GM12801 (cell line): ENCODE results near the gene ARAP1.

Source experiments
- CTCF ChIP-seq: IDR thresholded peaks from one replicate; pipeline ENCODE4 v1.5.1; 2011; ENCODE audit warnings: control low read depth; ENCODE audit not compliant: insufficient read length; ENCODE audit errors: extremely low read depth

ARAP1 gene

GRCh38 chr11:72773291-72773690, 21.1 kb upstream of the ARAP1 start:
- TF ChIP-seq CTCF: no peak

DNA sequence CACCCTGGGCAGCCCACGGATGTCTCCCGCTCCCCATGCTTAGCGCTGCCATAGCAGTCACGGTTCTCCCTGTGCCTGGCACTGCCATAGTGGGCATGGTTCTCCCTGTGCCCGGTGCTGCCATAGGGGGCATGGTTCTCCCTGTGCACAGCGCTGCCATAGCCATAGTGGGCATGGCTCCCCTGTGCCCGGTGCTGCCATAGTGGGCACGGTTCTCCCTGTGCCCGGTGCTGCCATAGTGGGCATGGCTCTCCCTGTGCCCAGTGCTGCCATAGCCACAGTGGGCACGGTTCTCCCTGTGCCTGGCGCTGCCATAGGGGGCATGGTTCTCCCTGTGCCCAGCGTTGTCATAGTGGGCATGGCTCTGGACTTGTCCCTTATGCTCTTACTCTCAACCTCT, 19.9 kb upstream of the ARAP1 start:
- TF ChIP-seq CTCF: no peak

GRCh38 chr11:72771507-72771906, 19.3 kb upstream of the ARAP1 start:
- TF ChIP-seq CTCF: no peak

DNA sequence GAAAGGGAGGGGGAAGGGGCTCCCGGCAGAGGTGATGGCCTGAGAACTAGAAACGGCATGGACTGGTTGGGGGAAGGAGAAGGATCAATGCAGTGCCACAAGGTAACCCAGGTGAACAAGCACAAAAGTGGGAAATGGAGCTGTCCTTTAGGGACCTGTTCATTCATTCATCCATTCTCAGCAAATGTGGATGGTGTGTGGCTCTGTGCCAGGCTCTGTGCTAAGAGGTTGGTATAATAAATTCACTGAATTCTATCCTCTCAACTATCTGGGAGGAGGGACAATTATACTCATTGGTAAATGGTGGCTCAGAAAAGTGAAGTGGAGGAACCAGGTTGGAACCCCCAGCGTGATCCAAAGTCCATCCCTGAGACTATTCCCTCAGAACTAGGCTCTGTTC, 18.6 kb upstream of the ARAP1 start:
- TF ChIP-seq CTCF: no peak

DNA sequence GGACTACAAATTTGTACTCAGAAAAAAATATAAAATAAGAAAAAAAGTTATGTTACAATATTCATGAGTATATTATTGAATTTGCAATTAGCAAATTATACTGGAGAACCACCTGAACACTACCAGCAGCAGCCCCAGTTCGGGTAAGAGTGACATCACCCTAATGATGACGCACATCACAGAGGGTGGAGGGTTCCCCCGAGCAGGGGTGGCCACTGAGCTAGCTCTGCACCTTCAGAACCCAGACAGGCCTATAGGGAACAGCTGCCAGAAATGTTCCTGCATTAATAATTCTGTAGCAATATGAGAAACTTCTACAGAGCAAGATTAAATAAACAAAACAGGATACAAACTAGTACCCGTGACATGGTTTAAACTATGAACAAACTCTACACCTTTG, 17.5 kb upstream of the ARAP1 start:
- TF ChIP-seq CTCF: no peak

DNA sequence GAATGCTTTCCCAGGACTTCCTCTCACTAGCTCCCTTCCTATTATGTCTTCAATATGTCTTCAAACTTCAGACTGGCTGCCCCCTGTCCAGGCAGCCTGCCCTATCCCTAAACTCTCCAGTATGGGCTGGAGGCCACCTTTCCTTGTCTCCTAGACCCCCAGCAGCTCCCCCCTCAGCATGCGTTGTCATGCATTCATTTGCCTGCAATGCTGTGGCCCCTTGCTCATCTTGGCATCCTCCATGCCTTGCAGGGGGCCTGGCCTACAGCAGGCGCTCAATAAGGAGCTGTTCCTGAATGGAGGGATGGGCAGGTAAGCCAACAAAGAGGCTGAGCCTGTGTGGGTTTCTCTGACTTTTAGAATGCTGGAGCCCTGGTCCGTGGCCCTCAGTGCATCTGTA, 16.4 kb upstream of the ARAP1 start:
- no peak for TF ChIP-seq CTCF

DNA sequence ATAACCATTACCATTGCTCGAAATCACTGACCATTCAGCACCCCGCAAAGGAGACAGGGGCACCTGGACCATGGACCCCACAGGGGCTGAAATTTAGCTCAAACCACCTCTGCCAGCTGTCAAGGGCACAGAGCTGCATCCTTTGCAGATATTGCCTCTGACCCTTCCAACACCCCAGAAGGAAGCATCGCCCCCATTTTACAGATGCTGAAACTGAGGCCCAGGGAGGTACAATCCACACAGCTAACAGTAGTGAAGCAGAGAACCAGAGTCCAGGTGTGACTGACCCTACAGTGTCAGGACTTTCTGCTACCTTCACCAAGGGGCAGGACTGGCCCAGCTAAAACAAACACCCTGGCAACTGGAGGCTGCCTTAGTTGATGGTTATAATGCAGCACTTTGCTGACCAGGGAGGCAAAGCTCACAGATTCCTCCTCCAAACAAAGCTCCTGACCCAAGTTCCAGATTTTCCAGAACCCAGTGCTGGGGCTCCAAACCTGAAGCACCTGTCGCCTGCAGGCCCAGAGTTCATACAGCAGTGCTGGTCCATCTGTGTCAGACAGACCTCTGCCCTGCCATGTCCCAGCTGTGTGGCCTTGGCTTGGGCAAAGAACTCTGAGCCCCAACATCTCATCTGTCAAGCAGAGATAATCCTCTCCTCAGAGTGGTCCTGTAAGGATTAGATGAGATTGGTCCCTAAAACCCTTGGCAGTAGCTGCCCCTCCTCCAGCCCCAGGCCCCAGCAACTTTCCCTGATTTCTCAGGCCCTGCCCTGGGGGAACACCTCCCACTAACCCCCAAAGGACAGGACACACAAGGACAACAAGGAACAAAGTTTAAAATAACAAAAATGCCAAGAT, 15.2 kb upstream of the ARAP1 start:
- TF ChIP-seq CTCF: no peak
